Hepatocyte (in vitro differentiated cells): Measurements from ENCODE around the gene NUMB. TPM values are rescaled to one million over a fixed set of nuclear protein-coding genes. Genes with fewer than 3 reads are reported as not detected.

Experiments used
- DNase-seq: peaks from one replicate; pipeline ENCODE4 v3.0.0-alpha.2; 2016; ENCODE audit warnings: low spot score
- H2AFZ ChIP-seq: fragments of 200-600 bp; sonication (generic); 2 replicates; pipeline ENCODE4 v1.6.0; 2016; ENCODE audit warnings: antibody characterized with exemption, mild to moderate bottlenecking
- H3K27ac ChIP-seq: fragments of 200-600 bp; sonication (generic); 2 replicates; pipeline ENCODE4 v1.5.1; 2016; ENCODE audit warnings: mild to moderate bottlenecking
- H3K27me3 ChIP-seq: fragments of 200-600 bp; sonication (generic); 2 replicates; pipeline ENCODE4 v1.6.1; 2016
- H3K36me3 ChIP-seq: fragments of 200-600 bp; sonication (generic); replicated peaks from 2 replicates; pipeline ENCODE4 v1.5.1; 2016; ENCODE audit warnings: low read depth; ENCODE audit not compliant: insufficient read depth
- H3K4me1 ChIP-seq: fragments of 200-600 bp; sonication (generic); 2 replicates; pipeline ENCODE4 v1.5.1; 2016; ENCODE audit warnings: mild to moderate bottlenecking, moderate library complexity; ENCODE audit not compliant: insufficient read depth
- H3K4me2 ChIP-seq: fragments of 200-600 bp; sonication (generic); 2 replicates; pipeline ENCODE4 v1.6.0; 2016
- H3K4me3 ChIP-seq: fragments of 200-600 bp; sonication (generic); 2 replicates; pipeline ENCODE4 v1.5.1; 2016; ENCODE audit warnings: mild to moderate bottlenecking
- H3K79me2 ChIP-seq: fragments of 200-600 bp; sonication (generic); 2 replicates; pipeline ENCODE4 v1.6.0; 2017; ENCODE audit warnings: mild to moderate bottlenecking
- H3K9me2 ChIP-seq: fragments of 200-600 bp; sonication (generic); replicated peaks from 2 replicates; pipeline ENCODE4 v1.6.0; 2017; ENCODE audit warnings: mild to moderate bottlenecking; ENCODE audit not compliant: insufficient read depth
- H3K9me3 ChIP-seq: fragments of 200-600 bp; sonication (generic); 2 replicates; pipeline ENCODE4 v1.5.1; 2016; ENCODE audit warnings: low read depth, mild to moderate bottlenecking
- H4K20me1 ChIP-seq: fragments of 200-600 bp; sonication (generic); 2 replicates; pipeline ENCODE4 v1.6.0; 2016; ENCODE audit warnings: mild to moderate bottlenecking; ENCODE audit not compliant: insufficient read depth, poor library complexity, severe bottlenecking
- CTCF ChIP-seq: fragments of 200-600 bp; sonication (generic); IDR thresholded peaks from 2 replicates; pipeline ENCODE4 v1.5.1; 2016; ENCODE audit warnings: antibody characterized with exemption, mild to moderate bottlenecking; ENCODE audit not compliant: poor library complexity
- EZH2 ChIP-seq: fragments of 200-600 bp; sonication (generic); IDR thresholded peaks from 2 replicates; pipeline ENCODE4 v1.6.1; 2016; ENCODE audit warnings: antibody characterized with exemption, mild to moderate bottlenecking, borderline replicate concordance
- EZH2phosphoT487 ChIP-seq: fragments of 200-600 bp; sonication (generic); IDR thresholded peaks from one replicate; pipeline ENCODE4 v1.6.1; 2018; ENCODE audit warnings: antibody characterized with exemption, mild to moderate bottlenecking, low read depth, moderate library complexity; ENCODE audit not compliant: unreplicated experiment, severe bottlenecking
- WGBS: methylation state at CpG from one replicate; pipeline ENCODE4 v1.1.6; 2016; ENCODE audit warnings: low lambda C conversion rate; ENCODE audit errors: missing lambda C conversion rate; 5-methylcytosine and 5-hydroxymethylcytosine counted together
- polyA plus RNA-seq: library from polyadenylated mRNA; unstranded; fragments of >200 nt; fragmentation: Nextera tagmentation; extraction: Ambion mirVana; gene quantifications from 2 replicates; pipeline ENCODE4 v1.2.1, GENCODE V29; 2016
- total RNA-seq: library from RNA; depleted of rRNA; stranded (reverse); fragments of >200 nt; gene quantifications from 2 replicates; pipeline ENCODE4 v1.2.3, GENCODE V29; 2014

The NUMB gene
- total and polyA plus RNA-seq, 2 experiments from 2014 or later = 35.3 to 45.8 TPM

GRCh38 chr14:73260574-73260973 is 197.8 kb downstream of the NUMB start:
- H3K36me3 ChIP-seq = no peaks in the 10 kb centered on the region
- no peak overlapping the region for H3K4me2 ChIP-seq
- H3K79me2 ChIP-seq = no peaks in the 10 kb centered on the region
- H3K9me3 ChIP-seq = no peaks in the 10 kb centered on the region
- no peak overlapping the region for H3K27ac ChIP-seq
- no peak for DNase-seq
- H3K9me2 ChIP-seq = no peaks in the 10 kb centered on the region
- no peak overlapping the region for H2AFZ ChIP-seq
- H3K4me1 ChIP-seq = no peaks in the 10 kb centered on the region
- no peaks in the 10 kb centered on the region for H3K27me3 ChIP-seq
- H4K20me1 ChIP-seq = no peaks in the 10 kb centered on the region
- TF ChIP-seq EZH2phosphoT487 = no peak
- TF ChIP-seq EZH2 = no peak
- no peak overlapping the region for H3K4me3 ChIP-seq
- WGBS = 78% methylated on average over 8 of the region's 11 CpGs

- Histone ChIP-seq H3K9me2 (no peaks in the 10 kb centered on the region), H3K4me2 (no peak overlapping the region), H3K9me3 (no peaks in the 10 kb centered on the region), H4K20me1 (no peaks in the 10 kb centered on the region), H3K27me3 (no peaks in the 10 kb centered on the region), H3K79me2 (no peaks in the 10 kb centered on the region), H3K27ac (no peak overlapping the region), H3K4me3 (no peak overlapping the region), H2AFZ (no peak overlapping the region), H3K4me1 (no peaks in the 10 kb centered on the region), H3K36me3 (no peaks in the 10 kb centered on the region)
- no peak for TF ChIP-seq EZH2phosphoT487
- DNase-seq = no peak
- 85% methylated on average over 7 of the region's 9 CpGs for WGBS
Measured at GRCh38 chr14:73259837-73260236, 198.5 kb downstream of the NUMB start.

GRCh38 chr14:73258845-73259611 is 199.3 kb downstream of the NUMB start:
- H3K36me3 ChIP-seq = no peaks in the 10 kb centered on the region
- H3K4me3 ChIP-seq = no peak overlapping the region
- 96% methylated on average over 20 of the region's 20 CpGs for WGBS
- no peak overlapping the region for H3K27ac ChIP-seq
- no peak for TF ChIP-seq EZH2
- no peak for TF ChIP-seq EZH2phosphoT487
- TF ChIP-seq CTCF = no peak
- no peak overlapping the region for H3K4me2 ChIP-seq
- no peaks in the 10 kb centered on the region for H3K4me1 ChIP-seq
- H2AFZ ChIP-seq = no peak overlapping the region
- H3K9me3 ChIP-seq = no peaks in the 10 kb centered on the region
- no peak for DNase-seq
- H3K79me2 ChIP-seq = no peaks in the 10 kb centered on the region
- H4K20me1 ChIP-seq = no peaks in the 10 kb centered on the region
- no peaks in the 10 kb centered on the region for H3K9me2 ChIP-seq
- H3K27me3 ChIP-seq = no peaks in the 10 kb centered on the region

GRCh38 chr14:73258076-73258475 is 200.3 kb downstream of the NUMB start:
- Histone ChIP-seq H3K4me1 (no peaks in the 10 kb centered on the region), H3K4me3 (no peak overlapping the region), H3K27ac (no peak overlapping the region), H3K4me2 (no peak overlapping the region), H3K36me3 (no peaks in the 10 kb centered on the region), H3K79me2 (no peaks in the 10 kb centered on the region), H3K9me3 (no peaks in the 10 kb centered on the region), H4K20me1 (no peaks in the 10 kb centered on the region), H3K27me3 (no peaks in the 10 kb centered on the region), H2AFZ (no peak overlapping the region), H3K9me2 (no peaks in the 10 kb centered on the region)
- WGBS = 92% methylated on average over 4 of the region's 4 CpGs
- TF ChIP-seq EZH2 = no peak
- no peak for TF ChIP-seq EZH2phosphoT487
- no peak for TF ChIP-seq CTCF
- DNase-seq = no peak
